HUES6 (cell line): ENCODE results near the gene EPS15.
"Not testable (repeated sequence)": the region's sequence is repeated elsewhere in the genome, so short reads cannot be mapped to it uniquely, and the experiment has no call there.

Experiments
- H3K27ac ChIP-seq: 2 replicates; pipeline ENCODE4 v1.7.0; 2013; ENCODE audit warnings: low read depth, mild to moderate bottlenecking, low read length, inconsistent platforms
- H3K27me3 ChIP-seq: 2 replicates; pipeline ENCODE4 v1.6.1; 2013; ENCODE audit warnings: low read length; ENCODE audit not compliant: control insufficient read depth, insufficient read depth
- H3K36me3 ChIP-seq: 2 replicates; pipeline ENCODE4 v1.6.1; 2013; ENCODE audit warnings: low read length; ENCODE audit not compliant: control insufficient read depth, insufficient read depth
- H3K4me1 ChIP-seq: 2 replicates; pipeline ENCODE4 v1.6.1; 2013; ENCODE audit warnings: low read length; ENCODE audit not compliant: control insufficient read depth, insufficient read depth
- H3K4me3 ChIP-seq: 2 replicates; pipeline ENCODE4 v1.5.1; 2013; ENCODE audit warnings: low read depth, low read length
- H3K9ac ChIP-seq: one replicate; pipeline ENCODE4 v1.6.1; 2013; ENCODE audit warnings: mild to moderate bottlenecking, low read length
- H3K9me3 ChIP-seq: 2 replicates; pipeline ENCODE4 v1.6.1; 2013; ENCODE audit warnings: low read depth, low read length; ENCODE audit not compliant: control insufficient read depth, insufficient read depth

Gene EPS15

GRCh38 chr1:51442198-51442597 lies 76.9 kb downstream of the EPS15 start:
- Histone ChIP-seq H3K27ac (peak overlapping the region; percentile 21; the same call in 1 of the 2 replicates), H3K27me3 (no peaks in the 10 kb centered on the region), H3K4me1 (no peaks in the 10 kb centered on the region), H3K9me3 (no peaks in the 10 kb centered on the region), H3K4me3 (no peak overlapping the region), H3K36me3 (peaks cover 21% of the 10 kb centered on the region), H3K9ac (no peak overlapping the region)

GRCh38 chr1:51439895-51440294 lies 79.2 kb downstream of the EPS15 start:
- H3K4me1 ChIP-seq, result no peaks in the 10 kb centered on the region
- H3K4me3 ChIP-seq, result no peak overlapping the region
- H3K36me3 ChIP-seq, result peaks cover 21% of the 10 kb centered on the region
- no peak overlapping the region for H3K27ac ChIP-seq
- H3K27me3 ChIP-seq, result no peaks in the 10 kb centered on the region
- no peaks in the 10 kb centered on the region for H3K9me3 ChIP-seq
- H3K9ac ChIP-seq, result no peak overlapping the region

- H3K27me3 ChIP-seq, result no peaks in the 10 kb centered on the region
Measured at GRCh38 chr1:51439053-51439452, 80.0 kb downstream of the EPS15 start.

GRCh38 chr1:51437391-51437790 lies 81.7 kb downstream of the EPS15 start:
- H3K36me3 ChIP-seq, result peaks cover 21% of the 10 kb centered on the region
- not testable (repeated sequence) for H3K4me3 ChIP-seq, H3K27me3 ChIP-seq

More at GRCh38 chr1:51439053-51439452, 80.0 kb downstream of the EPS15 start:
- no peaks in the 10 kb centered on the region for H3K4me1 ChIP-seq
- H3K4me3 ChIP-seq, result no peak overlapping the region
- no peak overlapping the region for H3K27ac ChIP-seq
- H3K36me3 ChIP-seq, result peaks cover 20% of the 10 kb centered on the region
- no peaks in the 10 kb centered on the region for H3K9me3 ChIP-seq
- H3K9ac ChIP-seq, result no peak overlapping the region

GRCh38 chr1:51435878-51436277 lies 83.2 kb downstream of the EPS15 start:
- Histone ChIP-seq H3K27me3 (no peaks in the 10 kb centered on the region), H3K36me3 (peaks cover 21% of the 10 kb centered on the region), H3K4me1 (peaks cover 6% of the 10 kb centered on the region; the same call in 1 of the 2 replicates), H3K4me3 (no peak overlapping the region), H3K9me3 (no peaks in the 10 kb centered on the region), H3K27ac (no peak overlapping the region), H3K9ac (no peak overlapping the region)

More at GRCh38 chr1:51437391-51437790, 81.7 kb downstream of the EPS15 start:
- H3K9ac ChIP-seq, H3K9me3 ChIP-seq, H3K4me1 ChIP-seq, H3K27ac ChIP-seq: not testable (repeated sequence)

- H3K36me3 ChIP-seq, result peaks cover 10% of the 10 kb centered on the region; the same call in 1 of the 2 replicates
- no peak overlapping the region for H3K27ac ChIP-seq
- no peak overlapping the region for H3K4me3 ChIP-seq
- H3K9ac ChIP-seq, result no peak overlapping the region
- no peaks in the 10 kb centered on the region for H3K27me3 ChIP-seq
- peaks cover 6% of the 10 kb centered on the region; the same call in 1 of the 2 replicates for H3K4me1 ChIP-seq
- H3K9me3 ChIP-seq, result no peaks in the 10 kb centered on the region
Measured at GRCh38 chr1:51433972-51434510, 85.0 kb downstream of the EPS15 start.

GRCh38 chr1:51433269-51433971 lies 85.6 kb downstream of the EPS15 start:
- Histone ChIP-seq H3K4me3 (no peak overlapping the region), H3K9me3 (no peaks in the 10 kb centered on the region), H3K27me3 (no peaks in the 10 kb centered on the region), H3K9ac (no peak overlapping the region), H3K36me3 (0 out of 2 replicates have a peak, but pooled peaks cover 7% of the 10 kb centered on the region), H3K27ac (no peak overlapping the region), H3K4me1 (peaks cover 6% of the 10 kb centered on the region; the same call in 1 of the 2 replicates)

- no peak overlapping the region for H3K9ac ChIP-seq
- no peak overlapping the region for H3K27ac ChIP-seq
- no peaks in the 10 kb centered on the region for H3K27me3 ChIP-seq
- no peak overlapping the region for H3K4me3 ChIP-seq
- peaks cover 6% of the 10 kb centered on the region; the same call in 1 of the 2 replicates for H3K4me1 ChIP-seq
- no peaks in the 10 kb centered on the region for H3K9me3 ChIP-seq
- 0 out of 2 replicates have a peak, but pooled peaks cover 7% of the 10 kb centered on the region for H3K36me3 ChIP-seq
Measured at GRCh38 chr1:51432146-51432545, 86.9 kb downstream of the EPS15 start.

GRCh38 chr1:51427438-51427837 lies 91.6 kb downstream of the EPS15 start:
- Histone ChIP-seq H3K36me3 (0 out of 2 replicates have a peak, but pooled peaks cover 3% of the 10 kb centered on the region), H3K27ac (no peak overlapping the region), H3K4me1 (peaks cover 16% of the 10 kb centered on the region), H3K27me3 (no peaks in the 10 kb centered on the region), H3K9ac (no peak overlapping the region), H3K4me3 (no peak overlapping the region), H3K9me3 (no peaks in the 10 kb centered on the region)

- Histone ChIP-seq H3K4me3 (no peak overlapping the region), H3K9ac (no peak overlapping the region), H3K4me1 (peaks cover 21% of the 10 kb centered on the region), H3K9me3 (no peaks in the 10 kb centered on the region), H3K36me3 (0 out of 2 replicates have a peak, but pooled peaks cover 3% of the 10 kb centered on the region), H3K27me3 (no peaks in the 10 kb centered on the region), H3K27ac (no peak overlapping the region)
Measured at GRCh38 chr1:51425955-51426354, 93.1 kb downstream of the EPS15 start.

GRCh38 chr1:51425273-51425672 lies 93.8 kb downstream of the EPS15 start:
- Histone ChIP-seq H3K27ac (no peak overlapping the region), H3K4me3 (no peak overlapping the region), H3K9ac (no peak overlapping the region), H3K36me3 (0 out of 2 replicates have a peak, but pooled peaks cover 6% of the 10 kb centered on the region), H3K27me3 (no peaks in the 10 kb centered on the region), H3K4me1 (peaks cover 21% of the 10 kb centered on the region), H3K9me3 (no peaks in the 10 kb centered on the region)
